GM23248 (cell line): ENCODE results near the gene DGKI.

Source experiments
- EZH2 ChIP-seq: fragments of 200-600 bp; sonication (generic); IDR thresholded peaks from 2 replicates; pipeline ENCODE4 v1.6.1; 2018; ENCODE audit warnings: antibody characterized with exemption, mild to moderate bottlenecking; ENCODE audit not compliant: insufficient read depth, poor library complexity, severe bottlenecking
- EZH2phosphoT487 ChIP-seq: fragments of 200-600 bp; sonication (generic); IDR thresholded peaks from 2 replicates; pipeline ENCODE4 v1.6.1; 2018; ENCODE audit warnings: antibody characterized with exemption, moderate library complexity, mild to moderate bottlenecking, low read depth; ENCODE audit not compliant: insufficient read depth

DNA sequence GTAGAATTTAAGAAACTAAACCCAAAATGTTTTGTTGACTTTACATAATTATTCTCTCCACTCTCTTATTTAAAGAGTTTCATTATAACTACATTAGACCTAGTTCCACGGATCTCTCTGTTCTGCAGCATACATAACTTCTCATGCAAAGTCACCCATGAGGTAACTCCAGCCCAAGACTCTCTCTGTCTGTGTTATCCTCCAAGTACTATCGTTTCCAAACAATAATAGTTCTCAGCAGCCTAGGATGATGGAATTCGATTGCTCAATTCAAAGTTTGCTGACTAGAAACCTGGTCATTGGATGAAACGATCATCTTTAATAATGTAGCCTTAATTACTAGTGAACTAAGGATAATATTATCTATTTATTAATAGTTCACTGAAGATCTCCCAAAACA lies 300.1 kb downstream of the DGKI start:
- TF ChIP-seq EZH2phosphoT487 (no peak), EZH2 (no peak)
